CD14-positive monocyte (primary cell): ENCODE data around the gene SPTBN5. TPM values are rescaled to one million over a fixed set of nuclear protein-coding genes. Genes with fewer than 3 reads are reported as not detected.
A peak's percentile ranks its signal among the peaks of the same experiment; 100 is the strongest.

ENCODE experiments used
- DNase-seq, 3 donors: peaks; one replicate each; pipeline ENCODE4 v3.0.0-alpha.2; 2011 to 2022
- H2AFZ ChIP-seq: 2 replicates; pipeline ENCODE4 v1.6.0; 2012; ENCODE audit warnings: mild to moderate bottlenecking, low read depth, low read length, inconsistent platforms; ENCODE audit not compliant: insufficient read depth, poor library complexity, severe bottlenecking
- H3K27ac ChIP-seq, 2 donors: 1 replicate in 1 of 2; 2 replicates in 1 of 2; pipeline ENCODE4 v1.5.1; 2012 to 2013; ENCODE audit warnings: low read length in 2 of 2, control low read depth in 1 of 2, inconsistent platforms in 1 of 2, low read depth in 1 of 2, mild to moderate bottlenecking in 1 of 2
- H3K27me3 ChIP-seq, 2 donors: one replicate each; pipeline versions ENCODE4 v1.6.0 to v1.6.1; 2011 to 2013; ENCODE audit warnings: low read length in 2 of 2; ENCODE audit not compliant: control insufficient read depth in 2 of 2, insufficient read depth in 2 of 2
- H3K36me3 ChIP-seq, 2 donors: replicated peaks in 1 of 2; 1 replicate in 1 of 2; 2 replicates in 1 of 2; pipeline versions ENCODE4 v1.5.1 to v1.6.1; 2012 to 2013; ENCODE audit warnings: low read length in 2 of 2, control low read depth in 1 of 2, inconsistent platforms in 1 of 2, mild to moderate bottlenecking in 1 of 2; ENCODE audit not compliant: insufficient read depth in 2 of 2, control insufficient read depth in 1 of 2
- H3K4me1 ChIP-seq, 2 donors: 1 replicate in 1 of 2; 2 replicates in 1 of 2; pipeline versions ENCODE4 v1.5.1 to v1.6.1; 2012 to 2013; ENCODE audit warnings: low read length in 2 of 2, control low read depth in 1 of 2, inconsistent platforms in 1 of 2, mild to moderate bottlenecking in 1 of 2, moderate library complexity in 1 of 2; ENCODE audit not compliant: insufficient read depth in 2 of 2, control insufficient read depth in 1 of 2
- H3K4me2 ChIP-seq: replicated peaks from 2 replicates; pipeline ENCODE3; 2012; ENCODE audit warnings: low read length, moderate library complexity, mild to moderate bottlenecking; ENCODE audit not compliant: poor library complexity, severe bottlenecking; ENCODE audit errors: extremely low read depth
- H3K4me3 ChIP-seq, 3 experiments: fragments of 200-600 bp in 1 of 3; sonication (generic) in 1 of 3; replicated peaks in 1 of 3; 1 replicate in 2 of 3; 2 replicates in 1 of 3; pipeline ENCODE4 v1.5.1; 2011 to 2013; ENCODE audit warnings: low read length in 3 of 3, mild to moderate bottlenecking in 3 of 3, control low read depth in 2 of 3, low read depth in 2 of 3, inconsistent platforms in 1 of 3, moderate library complexity in 1 of 3
- H3K79me2 ChIP-seq: 2 replicates; pipeline ENCODE4 v1.6.0; 2012; ENCODE audit warnings: mild to moderate bottlenecking, control low read depth, inconsistent platforms, low read length, moderate library complexity; ENCODE audit not compliant: insufficient read depth
- H3K9ac ChIP-seq: 2 replicates; pipeline ENCODE4 v1.6.0; 2017; ENCODE audit warnings: low read length, mild to moderate bottlenecking; ENCODE audit not compliant: insufficient read depth, poor library complexity, severe bottlenecking
- H3K9me3 ChIP-seq, 2 donors: replicated peaks in 1 of 2; 1 replicate in 1 of 2; 2 replicates in 1 of 2; pipeline versions ENCODE4 v1.5.1 to v1.6.1; 2012 to 2013; ENCODE audit warnings: low read length in 2 of 2, control low read depth in 1 of 2; ENCODE audit not compliant: control insufficient read depth in 1 of 2, insufficient read depth in 1 of 2
- H4K20me1 ChIP-seq: 2 replicates; pipeline ENCODE4 v1.6.0; 2012; ENCODE audit warnings: mild to moderate bottlenecking, low read length, control low read depth, moderate library complexity; ENCODE audit not compliant: insufficient read depth
- H3K27ac Mint-ChIP-seq, 7 donors: one replicate each; pipeline ENCODE4 v1.8.0; 2020; ENCODE audit warnings: mild to moderate bottlenecking in 7 of 7, mixed read lengths in 7 of 7, moderate library complexity in 6 of 7, inconsistent platforms in 2 of 7
- H3K27me3 Mint-ChIP-seq, 3 donors: one replicate each; pipeline ENCODE4 v1.8.0; 2021 to 2022; ENCODE audit warnings: low read depth in 3 of 3, mild to moderate bottlenecking in 3 of 3, mixed read lengths in 3 of 3, moderate library complexity in 3 of 3, inconsistent platforms in 1 of 3
- H3K36me3 Mint-ChIP-seq, 2 donors: one replicate each; pipeline ENCODE4 v1.8.0; 2020; ENCODE audit warnings: mixed read lengths in 2 of 2, inconsistent platforms in 1 of 2, mild to moderate bottlenecking in 1 of 2
- H3K4me1 Mint-ChIP-seq: one replicate; pipeline ENCODE4 v1.8.0; 2020; ENCODE audit warnings: mild to moderate bottlenecking, mixed read lengths
- H3K4me3 Mint-ChIP-seq, 2 donors: one replicate each; pipeline ENCODE4 v1.8.0; 2020; ENCODE audit warnings: mild to moderate bottlenecking in 2 of 2, mixed read lengths in 2 of 2, moderate library complexity in 1 of 2
- H3K9me3 Mint-ChIP-seq, 7 donors: one replicate each; pipeline ENCODE4 v1.8.0; 2020 to 2022; ENCODE audit warnings: mixed read lengths in 7 of 7, mild to moderate bottlenecking in 6 of 7, moderate library complexity in 6 of 7, inconsistent platforms in 2 of 7
- CTCF ChIP-seq: fragments of 200-600 bp; IDR thresholded peaks from one replicate; pipeline ENCODE4 v1.8.0; 2022; ENCODE audit warnings: antibody characterized with exemption, mild to moderate bottlenecking
- WGBS: methylation state at CpG from one replicate; pipeline ENCODE4 v1.1.5; 2013; ENCODE audit warnings: missing lambda C conversion rate; ENCODE audit not compliant: insufficient coverage; 5-methylcytosine and 5-hydroxymethylcytosine counted together
- intact Hi-C, 2 donors: fragments of 100-400 bp; cut with micrococcal nuclease; formaldehyde crosslinking; loops; one replicate each; pipeline versions ENCODE4 v1.15.0 to v1.15.1; 2023
- polyA plus RNA-seq, 3 donors: library from polyadenylated mRNA; depleted of rRNA in 1 of 3; unstranded in 2 of 3; stranded (reverse) in 1 of 3; fragments of 300-500 nt in 2 of 3; fragments of >200 nt in 1 of 3; fragmentation: Illumina TruSeq in 2 of 3; gene quantifications; 1 replicate in 2 of 3; 2 replicates in 1 of 3; pipeline ENCODE4 v1.2.3, GENCODE V29; 2012 to 2021

The SPTBN5 gene
- polyA plus RNA-seq, 3 donors = 0.29 TPM; not detected in 2

- Histone ChIP-seq H3K4me1 (peaks cover 34 to 38% of the 10 kb centered on the region in 2 donors), H3K4me2 (no peak overlapping the region), H2AFZ (no peak overlapping the region), H3K27me3 (no peaks in the 10 kb centered on the region), H3K9me3 (no peaks in the 10 kb centered on the region), H4K20me1 (no peaks in the 10 kb centered on the region), H3K9ac (no peak overlapping the region), H3K79me2 (peaks cover 24% of the 10 kb centered on the region), H3K4me3 (no peak overlapping the region), H3K27ac (no peak overlapping the region), H3K36me3 (peaks cover 37 to 75% of the 10 kb centered on the region in 2 donors)
- H3K27me3 Mint-ChIP-seq = peaks cover 0 to 1% (median 0%) of the 10 kb centered on the region in 3 donors
- DNase-seq = no peak
- no peaks in the 10 kb centered on the region for H3K9me3 Mint-ChIP-seq
- no peak for TF ChIP-seq CTCF
- H3K27ac Mint-ChIP-seq = peak overlapping the region in 1 of 7 donors; percentile 34
- intact Hi-C loops = loop anchor here in 1 of 2 donors (10.0 kb wide), 1 partner anchor 1986 kb away; the partner anchor contains the start of gene EIF2AK4
- H3K4me1 Mint-ChIP-seq = peaks cover 56% of the 10 kb centered on the region
- peaks cover 75 to 81% of the 10 kb centered on the region in 2 donors for H3K36me3 Mint-ChIP-seq
- H3K4me3 Mint-ChIP-seq = no peak overlapping the region
- 96% methylated on average over 5 of the region's 9 CpGs for WGBS
Observed at GRCh38 chr15:41921167-41921566, 27.3 kb upstream of the SPTBN5 start.

- peaks cover 37 to 67% of the 10 kb centered on the region in 2 donors for H3K36me3 ChIP-seq
- H3K9ac ChIP-seq = no peak overlapping the region
- no peak for DNase-seq
- H3K9me3 ChIP-seq = no peaks in the 10 kb centered on the region
- H4K20me1 ChIP-seq = no peaks in the 10 kb centered on the region
- TF ChIP-seq CTCF = no peak
- no peak overlapping the region for H2AFZ ChIP-seq
- H3K27ac Mint-ChIP-seq = peak overlapping the region in 1 of 7 donors; percentile 46
- H3K27ac ChIP-seq = no peak overlapping the region
- peaks cover 70 to 76% of the 10 kb centered on the region in 2 donors for H3K36me3 Mint-ChIP-seq
- 88% methylated on average over 1 of the region's 3 CpGs for WGBS
- peaks cover 58% of the 10 kb centered on the region for H3K4me1 Mint-ChIP-seq
- H3K27me3 Mint-ChIP-seq = peaks cover 0 to 1% (median 0%) of the 10 kb centered on the region in 3 donors
- peaks cover 34 to 41% of the 10 kb centered on the region in 2 donors for H3K4me1 ChIP-seq
- no peak overlapping the region for H3K4me3 Mint-ChIP-seq
- no peaks in the 10 kb centered on the region for H3K9me3 Mint-ChIP-seq
- H3K27me3 ChIP-seq = no peaks in the 10 kb centered on the region
- no peak overlapping the region for H3K4me3 ChIP-seq
- H3K79me2 ChIP-seq = peaks cover 14% of the 10 kb centered on the region
- intact Hi-C loops = loop anchor here in 1 of 2 donors (10.0 kb wide), 1 partner anchor 1985 kb away; the partner anchor contains the start of gene EIF2AK4
- H3K4me2 ChIP-seq = no peak overlapping the region
Observed at GRCh38 chr15:41919954-41920538, 26.2 kb upstream of the SPTBN5 start.
